K562 (cell line): ENCODE measurements around the gene UNC119. TPM values are rescaled to one million over a fixed set of nuclear protein-coding genes. Genes with fewer than 3 reads are reported as not detected.

Source experiments
- ATAC-seq: fragments of 200-7000 bp; cut with Tn5 transposase; 3 replicates; pipeline ENCODE4 v1.9.1; 2020; ENCODE audit warnings: moderate library complexity
- BruUV-seq: library from RNA; stranded (reverse); fragments of 400-500 nt; replicated peaks from 2 replicates; lab custom pipeline; 2021; lab: Mats Ljungman, UMichigan
- CTCF ChIA-PET: fragments of 300-600 bp; formaldehyde crosslinking; extraction: SDS; loops from one replicate; lab custom pipeline; 2021; ENCODE audit warnings: low intra/inter-chr PET ratio; lab: Yijun Ruan, JAX
- POLR2A ChIA-PET: fragments of 300-600, 350-650 bp; sonication (Branson Sonifier 250); formaldehyde crosslinking; extraction: SDS; loops from one replicate; lab custom pipeline; 2021; ENCODE audit warnings: antibody characterized with exemption, inconsistent platforms; lab: Yijun Ruan, JAX
- DNase-seq, 4 experiments: peaks; one replicate each; pipeline versions ENCODE4 v3.0.0 to v3.0.0-alpha.2; 2011 to 2018; ENCODE audit warnings: low spot score in 3 of 4, mixed read lengths in 3 of 4; ENCODE audit errors: extremely low read depth in 1 of 4
- FAIRE-seq: peaks from 2 replicates; lab custom pipeline; 2011; peaks lifted over from hg19 to GRCh38; lab: Jason Lieb, UNC
- H2AFZ ChIP-seq: 2 replicates; pipeline ENCODE4 v1.6.0; 2011; ENCODE audit warnings: low read depth, low read length, control low read depth, inconsistent platforms
- H3K27ac ChIP-seq: fragments of 200-600 bp; 3 replicates; pipeline ENCODE4 v1.8.0; 2011; ENCODE audit warnings: low read depth, mild to moderate bottlenecking, control low read depth, inconsistent platforms, low read length, moderate library complexity, mixed read lengths; ENCODE audit errors: extremely low read depth
- H3K27me3 ChIP-seq, 2 experiments: fragments of 300-600 bp in 1 of 2; 2 replicates in 1 of 2; 3 replicates in 1 of 2; pipeline versions ENCODE4 v1.6.0 to v1.8.0; 2011; ENCODE audit warnings: inconsistent platforms in 2 of 2, low read length in 2 of 2, mild to moderate bottlenecking in 1 of 2, mixed read lengths in 1 of 2, moderate library complexity in 1 of 2; ENCODE audit not compliant: control insufficient read depth in 2 of 2, insufficient read depth in 2 of 2
- H3K36me3 ChIP-seq: fragments of 300-600 bp; 3 replicates; pipeline ENCODE4 v1.8.0; 2011; ENCODE audit warnings: mild to moderate bottlenecking, low read length, inconsistent platforms; ENCODE audit not compliant: control insufficient read depth, insufficient read depth
- H3K4me1 ChIP-seq, 2 experiments: fragments of 200-600 bp in 1 of 2; replicated peaks in 1 of 2; 2 replicates in 1 of 2; 3 replicates in 1 of 2; pipeline versions ENCODE4 v1.5.1 to v1.8.0; 2011; ENCODE audit warnings: inconsistent platforms in 2 of 2, low read length in 2 of 2, mild to moderate bottlenecking in 1 of 2, mixed read lengths in 1 of 2, moderate library complexity in 1 of 2; ENCODE audit not compliant: control insufficient read depth in 2 of 2, insufficient read depth in 2 of 2
- H3K4me2 ChIP-seq: 2 replicates; pipeline ENCODE4 v1.6.1; 2011; ENCODE audit warnings: low read length, control low read depth, inconsistent platforms, mixed read lengths; ENCODE audit not compliant: insufficient read depth
- H3K4me3 ChIP-seq: fragments of 200-600 bp; sonication (generic), shearing (Covaris generic); 2 replicates; pipeline ENCODE4 v1.5.1; 2016; ENCODE audit warnings: control low read depth, inconsistent platforms
- H3K79me2 ChIP-seq: fragments of 200-600 bp; 3 replicates; pipeline ENCODE4 v1.8.0; 2011; ENCODE audit warnings: low read length, inconsistent platforms; ENCODE audit not compliant: control insufficient read depth, insufficient read depth
- H3K9ac ChIP-seq, 2 experiments: 2 replicates each; pipeline versions ENCODE4 v1.6.0 to v1.6.1; 2011; ENCODE audit warnings: low read depth in 2 of 2, low read length in 2 of 2, control low read depth in 1 of 2, inconsistent platforms in 1 of 2, mild to moderate bottlenecking in 1 of 2, mixed read lengths in 1 of 2; ENCODE audit not compliant: insufficient read depth in 1 of 2
- H3K9me1 ChIP-seq: one replicate; pipeline ENCODE4 v1.6.0; 2011; ENCODE audit warnings: inconsistent platforms, mild to moderate bottlenecking, low read length, moderate library complexity; ENCODE audit not compliant: control insufficient read depth, insufficient read depth
- H3K9me3 ChIP-seq: replicated peaks from 2 replicates; pipeline ENCODE4 v1.5.1; 2011; ENCODE audit warnings: low read depth, low read length, inconsistent platforms; ENCODE audit not compliant: control insufficient read depth, insufficient read depth
- H4K20me1 ChIP-seq: replicated peaks from 2 replicates; pipeline ENCODE4 v1.6.1; 2011; ENCODE audit warnings: low read length, inconsistent platforms, mixed read lengths; ENCODE audit not compliant: control insufficient read depth, insufficient read depth
- CTBP1 ChIP-seq: fragments of 450-650 bp; IDR thresholded peaks from 2 replicates; pipeline ENCODE4 v1.6.1; 2016; ENCODE audit warnings: borderline replicate concordance
- MYNN ChIP-seq, 2 experiments: sonication (generic); formaldehyde crosslinking in 1 of 2; IDR thresholded peaks; 2 replicates each; pipeline versions ENCODE4 v1.5.0 to v1.6.1; 2016 to 2020; ENCODE audit warnings: antibody characterized with exemption in 1 of 2, missing genetic modification reagents in 1 of 2
- POLR2AphosphoS5 ChIP-seq: IDR thresholded peaks from 2 replicates; pipeline ENCODE4 v1.6.1; 2011; ENCODE audit warnings: mild to moderate bottlenecking, low read depth, low read length, moderate library complexity; ENCODE audit not compliant: control insufficient read depth, insufficient read depth
- WGBS: fragments of 100-300 bp; shearing (Covaris generic); methylation state at CpG from one replicate; pipeline ENCODE4 v1.1.6; 2016; ENCODE audit warnings: low coverage, mixed read lengths; ENCODE audit not compliant: insufficient coverage; ENCODE audit errors: missing lambda C conversion rate; 5-methylcytosine and 5-hydroxymethylcytosine counted together
- in situ Hi-C: fragments of 300-500 bp; cut with MboI; formaldehyde crosslinking; loops from 4 replicates; pipeline ENCODE4 v1.15.0; 2018; ENCODE audit warnings: inconsistent platforms, mixed read lengths
- intact Hi-C: fragments of 100-400 bp; cut with micrococcal nuclease; formaldehyde crosslinking; loops from 2 replicates; pipeline ENCODE4 v1.14.2; 2022
- polyA plus RNA-seq, 8 experiments: library from polyadenylated mRNA; depleted of rRNA in 4 of 8; stranded (reverse) in 5 of 8; unstranded in 3 of 8; fragments of >200 nt; fragmentation: Nextera tagmentation in 2 of 8; fragmentation: Illumina TruSeq in 1 of 8; extraction: Ambion mirVana in 2 of 8; extraction: Trizol in 1 of 8; gene quantifications; 2 replicates each; pipeline versions ENCODE4 v1.2.1 to v1.2.3, GENCODE V29; 2011 to 2014; ENCODE audit warnings: inconsistent platforms in 1 of 8, missing spikeins in 1 of 8
- total RNA-seq, 7 experiments: library from RNA; depleted of rRNA in 6 of 7; stranded (reverse); fragments of >200 nt in 6 of 7; fragmentation: Illumina TruSeq in 2 of 7; extraction: Trizol in 2 of 7; gene quantifications; 2 replicates each; pipeline versions ENCODE4 v1.2.1 to v1.2.3, GENCODE V29; 2011 to 2021; ENCODE audit warnings: low replicate concordance in 1 of 7

UNC119 gene
- total and polyA plus RNA-seq, 9 of the 15 experiments (the other 6 are each of a cell fraction or from before 2014, with no cell fraction given): 0.37 to 47.7 (median 16.3) TPM

GRCh38 chr17:28572259-28573039 lies 20.0 kb upstream of the UNC119 start:
- peaks cover 18% of the 10 kb centered on the region for H3K9me1 ChIP-seq
- peak overlapping the region; percentile 83; the same call in 2 of the 3 replicates for H3K27ac ChIP-seq
- POLR2A ChIA-PET: interaction anchor here (0.8 to 4.8 kb wide), 9 partner anchors 11 to 373 kb away, joined by 3 to 26 read pairs (median 4); partner anchors contain the start of gene UNC119
- H3K4me2 ChIP-seq: peak overlapping the region; percentile 85
- TF ChIP-seq POLR2AphosphoS5 (peak; percentile 12; the same call in 1 of the 2 replicates), MYNN (IDR thresholded peaks at IDR 0.05) (peak; percentile 28; the same call in 1 of the 2 replicates), MYNN (CRISPR knock-in tag; IDR thresholded peaks at IDR 0.05) (no peak), CTBP1 (no peak)
- TF ChIP-seq, all 486 proteins: peak for 2
- Histone ChIP-seq H3K27me3 (no peaks in the 10 kb centered on the region), H3K36me3 (peaks cover 52% of the 10 kb centered on the region), H3K4me3 (peak overlapping the region; percentile 82), H3K9ac (peak overlapping the region; percentile 73 to 77; a peak in 3 of 4 replicates), H3K9me3 (no peaks in the 10 kb centered on the region), H3K79me2 (peaks cover 66% of the 10 kb centered on the region), H4K20me1 (0 out of 2 replicates have a peak, but pooled peaks cover 10% of the 10 kb centered on the region), H3K4me1 (peaks cover 31 to 38% of the 10 kb centered on the region in 2 experiments), H2AFZ (0 out of 2 replicates have a peak overlapping the region, but pooled peaks have one; percentile 95)
- no peak for FAIRE-seq
- CTCF ChIA-PET: no interaction called here
- WGBS: 35% methylated on average over 5 of the region's 5 CpGs
- ATAC-seq: no peak
- in situ Hi-C loops: no loop called here
- BruUV-seq: no TSS peak
- intact Hi-C loops: no loop called here
- peak in 1 of 4 experiments; percentile 43 for DNase-seq
